ENCODE results near the gene SLC35E3.
"Not testable (repeated sequence)": the region's sequence is repeated elsewhere in the genome, so short reads cannot be mapped to it uniquely, and the experiment has no call there.

The SLC35E3 gene

DNA sequence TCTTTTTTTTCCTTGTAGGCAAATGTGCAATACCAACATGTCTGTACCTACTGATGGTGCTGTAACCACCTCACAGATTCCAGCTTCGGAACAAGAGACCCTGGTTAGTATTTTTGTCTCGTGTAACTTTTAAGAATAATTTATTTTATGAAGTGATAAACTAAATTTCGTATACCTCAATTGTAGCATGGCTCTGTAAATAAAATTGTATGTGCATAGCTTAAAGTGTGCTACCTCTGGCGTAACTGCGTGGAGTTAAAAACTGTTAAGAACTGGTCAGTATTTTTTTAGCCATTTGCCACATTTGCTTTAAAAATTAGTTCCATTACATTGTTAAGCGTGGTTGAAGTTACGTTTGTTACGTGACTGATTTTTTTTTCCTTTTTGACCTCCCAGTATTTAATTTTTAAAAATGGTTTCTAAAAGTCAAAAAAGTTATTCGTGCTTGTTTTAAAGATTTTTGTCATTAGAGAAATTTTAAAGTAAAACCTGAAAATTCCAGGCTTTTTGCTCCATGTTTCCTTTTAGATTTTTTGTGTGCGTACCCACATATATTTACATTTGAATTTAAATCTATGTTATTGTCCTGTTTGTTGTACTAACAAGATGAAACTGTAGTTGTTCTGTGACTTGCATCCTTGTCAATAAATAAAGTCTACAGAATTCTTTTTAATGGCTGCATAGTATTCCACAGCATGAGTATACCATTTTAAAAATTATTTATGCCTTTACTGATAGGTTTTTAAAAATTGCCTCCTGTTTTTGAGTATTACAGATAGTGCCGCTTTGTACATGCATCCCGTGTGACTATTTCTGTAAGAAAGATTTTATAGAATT is 63.4 kb downstream of the SLC35E3 start:
- Histone ChIP-seq H3K27ac (peak overlapping the region; percentile 97), H3K36me3 (peaks cover 38% of the 10 kb centered on the region), H3K4me3 (ENCODE audit: low read depth in 1 of 2, low read length in 1 of 2) (peak overlapping the region; percentile 88 to 97), H3K4me1 (ENCODE audit: control insufficient read depth in 1 of 2, insufficient read depth in 1 of 2, low read depth in 1 of 2, low read length in 1 of 2) (peaks cover 17 to 18% of the 10 kb centered on the region in 2 experiments), H3K9me3 (no peaks in the 10 kb centered on the region), H3K27me3 (no peaks in the 10 kb centered on the region)
- TF ChIP-seq, protein P1, sequence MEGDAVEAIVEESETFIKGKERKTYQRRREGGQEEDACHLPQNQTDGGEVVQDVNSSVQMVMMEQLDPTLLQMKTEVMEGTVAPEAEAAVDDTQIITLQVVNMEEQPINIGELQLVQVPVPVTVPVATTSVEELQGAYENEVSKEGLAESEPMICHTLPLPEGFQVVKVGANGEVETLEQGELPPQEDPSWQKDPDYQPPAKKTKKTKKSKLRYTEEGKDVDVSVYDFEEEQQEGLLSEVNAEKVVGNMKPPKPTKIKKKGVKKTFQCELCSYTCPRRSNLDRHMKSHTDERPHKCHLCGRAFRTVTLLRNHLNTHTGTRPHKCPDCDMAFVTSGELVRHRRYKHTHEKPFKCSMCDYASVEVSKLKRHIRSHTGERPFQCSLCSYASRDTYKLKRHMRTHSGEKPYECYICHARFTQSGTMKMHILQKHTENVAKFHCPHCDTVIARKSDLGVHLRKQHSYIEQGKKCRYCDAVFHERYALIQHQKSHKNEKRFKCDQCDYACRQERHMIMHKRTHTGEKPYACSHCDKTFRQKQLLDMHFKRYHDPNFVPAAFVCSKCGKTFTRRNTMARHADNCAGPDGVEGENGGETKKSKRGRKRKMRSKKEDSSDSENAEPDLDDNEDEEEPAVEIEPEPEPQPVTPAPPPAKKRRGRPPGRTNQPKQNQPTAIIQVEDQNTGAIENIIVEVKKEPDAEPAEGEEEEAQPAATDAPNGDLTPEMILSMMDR (IDR thresholded peaks at IDR 0.05): no peak

DNA sequence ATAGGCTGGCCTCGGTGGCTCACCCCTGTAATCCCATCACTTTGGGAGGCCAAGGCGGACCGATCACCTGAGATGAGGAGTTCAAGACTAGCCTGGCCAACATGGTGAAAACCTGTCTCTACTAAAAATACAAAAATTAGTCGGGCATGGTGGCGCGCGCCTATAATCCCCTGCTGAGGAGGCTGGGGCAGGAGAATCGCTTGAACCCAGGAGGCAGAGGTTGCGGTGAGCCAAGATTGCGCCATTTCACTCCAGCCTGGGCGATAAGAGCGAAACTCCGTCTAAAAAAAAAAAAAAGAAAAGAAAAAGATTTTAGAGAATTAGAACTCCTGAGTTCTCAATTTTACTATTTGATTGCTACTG is 64.0 kb downstream of the SLC35E3 start:
- H3K4me1 ChIP-seq (ENCODE audit: control insufficient read depth in 1 of 2, insufficient read depth in 1 of 2, low read depth in 1 of 2, low read length in 1 of 2): peaks cover 18 to 20% of the 10 kb centered on the region in 2 experiments
- H3K9me3 ChIP-seq; H3K27ac ChIP-seq; H3K27me3 ChIP-seq; H3K4me3 ChIP-seq (ENCODE audit: low read depth in 1 of 2, low read length in 1 of 2): not testable (repeated sequence)
- H3K36me3 ChIP-seq: peaks cover 44% of the 10 kb centered on the region

DNA sequence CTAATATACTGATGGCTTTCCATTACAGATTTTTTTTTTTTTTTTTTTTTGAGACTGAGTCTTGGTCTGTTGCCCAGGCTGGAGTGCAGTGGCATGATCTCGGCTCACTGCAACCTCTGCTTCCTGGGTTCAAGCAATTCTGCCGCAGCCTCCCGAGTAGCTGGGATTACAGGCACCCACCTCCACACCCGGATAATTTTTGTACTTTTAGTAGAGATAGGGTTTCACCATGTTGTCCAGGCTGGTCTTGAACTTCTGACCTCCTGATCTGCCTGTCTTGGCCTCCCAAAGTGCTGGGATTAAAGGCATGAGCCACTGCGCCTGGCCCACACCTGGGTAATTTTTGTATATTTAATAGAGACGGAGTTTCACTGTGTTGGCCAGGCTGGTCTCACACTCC is 65.6 kb downstream of the SLC35E3 start:
- H3K27me3 ChIP-seq; H3K9me3 ChIP-seq; H3K4me3 ChIP-seq (ENCODE audit: low read depth in 1 of 2, low read length in 1 of 2); H3K27ac ChIP-seq: not testable (repeated sequence)
- H3K4me1 ChIP-seq (ENCODE audit: control insufficient read depth in 1 of 2, insufficient read depth in 1 of 2, low read depth in 1 of 2, low read length in 1 of 2): peaks cover 16 to 17% of the 10 kb centered on the region in 2 experiments
- peaks cover 54% of the 10 kb centered on the region for H3K36me3 ChIP-seq

DNA sequence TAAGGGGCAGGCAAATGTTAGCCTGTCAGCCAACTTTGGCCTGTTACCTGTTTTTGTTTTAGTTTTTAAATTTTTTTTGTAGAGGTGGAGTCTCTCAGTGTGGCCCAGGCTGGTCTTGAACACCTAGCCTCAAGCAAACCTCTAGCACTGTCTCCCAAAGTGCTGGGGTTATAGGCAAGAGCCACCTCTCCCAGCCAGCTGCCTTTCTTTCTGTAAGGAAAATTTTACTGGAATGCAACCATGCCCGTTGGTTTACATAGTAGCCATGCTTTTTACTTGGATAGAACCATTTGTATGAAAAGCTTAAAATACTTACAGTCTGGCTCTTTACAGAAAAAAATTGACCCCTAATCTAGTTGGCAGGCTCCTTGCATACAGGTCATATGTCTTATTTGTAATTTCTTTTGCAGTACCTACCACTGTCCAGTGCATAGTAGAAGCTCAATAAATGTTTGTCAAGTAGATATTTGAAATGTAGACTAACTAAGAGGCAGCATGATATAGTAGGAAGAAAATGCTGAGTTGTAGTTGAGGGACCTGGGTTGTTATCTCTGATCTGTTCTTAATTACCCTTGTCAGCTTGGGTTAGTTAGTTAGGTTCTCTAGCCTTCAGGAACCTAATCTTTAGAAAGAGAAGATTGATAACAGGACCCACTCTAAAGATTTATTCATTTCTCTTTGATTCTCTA is 66.7 kb downstream of the SLC35E3 start:
- Histone ChIP-seq H3K27ac (peak overlapping the region; percentile 6), H3K27me3 (no peaks in the 10 kb centered on the region), H3K4me1 (ENCODE audit: control insufficient read depth in 1 of 2, insufficient read depth in 1 of 2, low read depth in 1 of 2, low read length in 1 of 2) (peaks cover 7 to 10% of the 10 kb centered on the region in 2 experiments), H3K36me3 (peaks cover 66% of the 10 kb centered on the region), H3K4me3 (ENCODE audit: low read depth in 1 of 2, low read length in 1 of 2) (no peak overlapping the region), H3K9me3 (no peaks in the 10 kb centered on the region)
- TF ChIP-seq, protein P1 (IDR thresholded peaks at IDR 0.05): no peak

DNA sequence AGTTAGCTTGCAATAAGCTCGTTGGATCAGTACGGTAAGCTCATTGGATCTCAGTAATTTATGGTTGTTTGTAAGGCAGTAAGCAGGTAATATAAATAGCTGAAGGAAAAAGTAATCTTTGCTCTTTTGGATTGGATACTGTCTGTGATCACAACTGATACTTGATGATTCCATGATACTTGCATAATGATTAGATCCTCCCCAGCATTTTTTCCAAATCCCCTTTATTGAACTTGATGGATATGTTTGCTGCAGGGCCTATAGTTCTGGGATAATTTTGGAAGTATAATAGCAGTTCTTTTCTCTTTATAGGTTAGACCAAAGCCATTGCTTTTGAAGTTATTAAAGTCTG is 67.2 kb downstream of the SLC35E3 start:
- H3K4me3 ChIP-seq (ENCODE audit: low read depth in 1 of 2, low read length in 1 of 2): no peak overlapping the region
- peaks cover 7 to 10% of the 10 kb centered on the region in 2 experiments for H3K4me1 ChIP-seq (ENCODE audit: control insufficient read depth in 1 of 2, insufficient read depth in 1 of 2, low read depth in 1 of 2, low read length in 1 of 2)
- H3K27me3 ChIP-seq: no peaks in the 10 kb centered on the region
- peak overlapping the region; percentile 6 for H3K27ac ChIP-seq
- H3K36me3 ChIP-seq: peaks cover 71% of the 10 kb centered on the region
- TF ChIP-seq, protein P1 (IDR thresholded peaks at IDR 0.05): no peak
- no peaks in the 10 kb centered on the region for H3K9me3 ChIP-seq

DNA sequence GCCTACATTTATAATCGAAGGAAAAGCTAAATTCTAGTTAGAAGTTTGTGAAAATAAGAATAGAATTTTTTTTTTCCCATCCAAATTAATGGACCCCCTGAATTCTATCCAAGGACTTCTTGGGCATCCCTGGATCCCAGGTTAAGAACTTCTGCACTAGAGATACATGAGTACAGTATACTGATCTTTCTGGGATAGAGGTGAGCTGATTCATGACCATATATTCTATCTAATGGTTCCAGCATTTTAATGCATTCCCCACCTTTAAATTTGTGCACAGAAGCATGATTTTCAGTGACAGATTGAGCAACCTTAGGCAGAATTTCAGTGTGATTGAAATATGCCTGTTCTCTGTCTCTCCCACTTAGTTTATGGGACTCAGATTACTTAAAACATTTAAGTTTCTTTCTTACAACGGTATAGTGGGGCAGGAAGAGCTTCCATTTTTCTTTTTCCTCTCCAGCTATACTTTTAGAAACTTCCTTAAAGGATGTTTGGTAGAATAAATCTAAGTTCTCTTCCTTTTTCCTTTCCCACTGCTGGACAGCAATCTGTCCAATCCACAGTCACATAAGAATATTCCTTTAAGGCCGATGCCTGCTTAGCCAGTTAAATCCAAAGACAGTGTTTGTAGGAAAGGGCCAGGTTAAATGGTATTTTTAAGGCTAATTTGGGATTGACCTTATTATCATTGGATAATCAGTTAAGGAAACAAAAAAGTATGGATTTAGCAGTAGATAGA is 68.7 kb downstream of the SLC35E3 start:
- H3K4me1 ChIP-seq (ENCODE audit: control insufficient read depth in 1 of 2, insufficient read depth in 1 of 2, low read depth in 1 of 2, low read length in 1 of 2): peaks cover 0 to 3% of the 10 kb centered on the region in 2 experiments
- H3K27ac ChIP-seq: peak overlapping the region; percentile 43
- H3K36me3 ChIP-seq: peaks cover 82% of the 10 kb centered on the region
- H3K4me3 ChIP-seq (ENCODE audit: low read depth in 1 of 2, low read length in 1 of 2): no peak overlapping the region
- H3K9me3 ChIP-seq: no peaks in the 10 kb centered on the region
- no peaks in the 10 kb centered on the region for H3K27me3 ChIP-seq
- TF ChIP-seq, protein P1 (IDR thresholded peaks at IDR 0.05): no peak

Measured in neutrophil (primary cell).